ENCODE data around the gene OR8B4.

- TF ChIP-seq CTCF (IDR thresholded peaks at IDR 0.05) = no peak
- TF ChIP-seq POLR2AphosphoS5 (IDR thresholded peaks at IDR 0.05) = no peak
Observed at GRCh38 chr11:124463324-124463723, 38.7 kb upstream of the OR8B4 start.

Data from transverse colon (tissue), 4 donors.